ENCODE data around the gene MAN1B1. TPM values are rescaled to one million over a fixed set of nuclear protein-coding genes. Genes with fewer than 3 reads are reported as not detected.

MAN1B1 gene
- total RNA-seq, 3 donors from 2014 or later (not counting 1 experiment from before 2014, with no cell fraction given): 75.1 to 99.4 (median 80.4) TPM

DNA sequence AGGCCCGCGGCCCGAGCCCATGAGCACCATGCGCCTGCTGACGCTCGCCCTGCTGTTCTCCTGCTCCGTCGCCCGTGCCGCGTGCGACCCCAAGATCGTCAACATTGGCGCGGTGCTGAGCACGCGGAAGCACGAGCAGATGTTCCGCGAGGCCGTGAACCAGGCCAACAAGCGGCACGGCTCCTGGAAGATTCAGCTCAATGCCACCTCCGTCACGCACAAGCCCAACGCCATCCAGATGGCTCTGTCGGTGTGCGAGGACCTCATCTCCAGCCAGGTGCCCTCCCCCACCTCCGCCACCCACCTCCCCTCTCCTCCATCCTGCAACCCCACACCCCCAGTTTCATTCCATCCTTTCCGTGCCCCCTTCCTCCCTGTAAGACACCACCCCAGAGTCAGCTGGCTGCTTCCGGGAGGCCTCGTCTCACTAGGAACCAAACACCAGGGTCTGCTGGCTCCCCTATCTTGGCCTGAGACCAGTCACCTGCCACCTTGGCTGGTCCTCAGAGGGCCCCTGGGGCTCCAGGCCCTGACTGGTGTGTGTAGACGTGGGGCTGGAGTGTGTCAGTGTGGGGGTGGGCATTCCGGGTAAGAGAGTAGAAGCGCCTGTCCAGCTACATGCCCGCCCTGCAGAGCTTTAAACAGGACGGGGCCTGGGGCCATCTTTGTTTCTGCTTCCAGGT is 52.8 kb downstream of the MAN1B1 start:
- no peaks in the 10 kb centered on the region for H3K9me3 Mint-ChIP-seq
- no peak overlapping the region for H3K4me3 Mint-ChIP-seq
- WGBS (ENCODE audit: insufficient coverage): 40% methylated on average over 37 of the region's 37 CpGs
- ATAC-seq: no peak
- DNase-seq: no peak
- intact Hi-C loops (cut with micrococcal nuclease): no loop called here
- TF ChIP-seq, protein P1, sequence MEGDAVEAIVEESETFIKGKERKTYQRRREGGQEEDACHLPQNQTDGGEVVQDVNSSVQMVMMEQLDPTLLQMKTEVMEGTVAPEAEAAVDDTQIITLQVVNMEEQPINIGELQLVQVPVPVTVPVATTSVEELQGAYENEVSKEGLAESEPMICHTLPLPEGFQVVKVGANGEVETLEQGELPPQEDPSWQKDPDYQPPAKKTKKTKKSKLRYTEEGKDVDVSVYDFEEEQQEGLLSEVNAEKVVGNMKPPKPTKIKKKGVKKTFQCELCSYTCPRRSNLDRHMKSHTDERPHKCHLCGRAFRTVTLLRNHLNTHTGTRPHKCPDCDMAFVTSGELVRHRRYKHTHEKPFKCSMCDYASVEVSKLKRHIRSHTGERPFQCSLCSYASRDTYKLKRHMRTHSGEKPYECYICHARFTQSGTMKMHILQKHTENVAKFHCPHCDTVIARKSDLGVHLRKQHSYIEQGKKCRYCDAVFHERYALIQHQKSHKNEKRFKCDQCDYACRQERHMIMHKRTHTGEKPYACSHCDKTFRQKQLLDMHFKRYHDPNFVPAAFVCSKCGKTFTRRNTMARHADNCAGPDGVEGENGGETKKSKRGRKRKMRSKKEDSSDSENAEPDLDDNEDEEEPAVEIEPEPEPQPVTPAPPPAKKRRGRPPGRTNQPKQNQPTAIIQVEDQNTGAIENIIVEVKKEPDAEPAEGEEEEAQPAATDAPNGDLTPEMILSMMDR (IDR thresholded peaks at IDR 0.05): no peak
- no peak overlapping the region for H3K27ac Mint-ChIP-seq
- no peaks in the 10 kb centered on the region for H3K9me3 ChIP-seq (ENCODE audit: control insufficient read depth, insufficient read depth, low read length)
- peaks cover 31% of the 10 kb centered on the region for H3K27me3 ChIP-seq (ENCODE audit: control insufficient read depth, insufficient read depth, low read length)
- H3K36me3 ChIP-seq (ENCODE audit: control insufficient read depth, insufficient read depth, low read length): no peaks in the 10 kb centered on the region
- peaks cover 15 to 31% of the 10 kb centered on the region in 2 donors for H3K27me3 Mint-ChIP-seq (ENCODE audit: low read depth in 2 of 2)
- H3K36me3 Mint-ChIP-seq: no peaks in the 10 kb centered on the region
- peaks cover 0 to 6% of the 10 kb centered on the region in 2 donors for H3K4me1 Mint-ChIP-seq
- H3K27ac ChIP-seq (ENCODE audit: low read length): no peak overlapping the region
- peaks cover 4% of the 10 kb centered on the region for H3K4me1 ChIP-seq (ENCODE audit: control insufficient read depth, insufficient read depth, low read length)
- H3K4me3 ChIP-seq (ENCODE audit: low read length): no peak overlapping the region

DNA sequence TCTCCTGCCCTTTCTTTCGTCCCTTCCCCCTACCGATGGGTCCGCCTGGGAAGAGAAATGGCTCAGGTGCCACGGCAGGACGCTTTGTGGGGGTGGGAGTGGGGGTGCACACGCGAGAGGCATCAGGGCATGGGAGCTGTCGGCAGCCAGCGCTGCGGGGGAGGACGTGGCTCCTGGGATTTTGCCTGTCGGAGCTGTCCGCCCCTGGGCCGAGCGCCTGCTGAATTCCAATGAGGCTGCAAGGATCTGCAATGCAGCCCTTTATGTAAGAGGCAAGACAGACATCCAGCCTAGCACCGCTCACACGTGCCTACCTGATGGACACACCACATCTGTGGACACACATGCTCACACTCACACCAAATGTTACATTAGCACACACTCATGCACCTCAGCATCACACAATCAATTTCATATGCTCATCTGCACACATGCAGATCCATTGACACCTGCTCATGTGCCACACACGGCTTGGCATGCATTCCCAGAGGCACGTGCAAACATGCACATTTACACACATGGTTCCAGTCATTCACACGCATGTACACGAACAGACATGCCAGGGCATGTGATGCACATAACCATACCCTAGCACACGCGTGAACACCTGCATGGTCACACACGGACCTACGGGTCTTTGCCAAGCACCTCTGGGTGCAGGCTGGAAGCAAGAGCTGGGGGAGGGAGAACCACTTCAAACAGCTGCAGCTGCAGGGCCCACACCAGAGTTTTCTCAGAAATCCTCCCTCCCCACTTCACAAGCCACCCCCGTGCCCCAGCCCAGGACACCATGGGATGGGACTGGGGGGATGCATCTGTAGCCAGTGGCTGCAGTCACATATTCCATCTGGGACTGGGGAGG is 53.6 kb downstream of the MAN1B1 start:
- Histone ChIP-seq H3K4me1 (ENCODE audit: control insufficient read depth, insufficient read depth, low read length) (peaks cover 4% of the 10 kb centered on the region), H3K9me3 (ENCODE audit: control insufficient read depth, insufficient read depth, low read length) (no peaks in the 10 kb centered on the region), H3K4me3 (ENCODE audit: low read length) (no peak overlapping the region), H3K27ac (ENCODE audit: low read length) (no peak overlapping the region), H3K36me3 (ENCODE audit: control insufficient read depth, insufficient read depth, low read length) (no peaks in the 10 kb centered on the region), H3K27me3 (ENCODE audit: control insufficient read depth, insufficient read depth, low read length) (peaks cover 31% of the 10 kb centered on the region)
- H3K27me3 Mint-ChIP-seq (ENCODE audit: low read depth in 2 of 2): peaks cover 15 to 31% of the 10 kb centered on the region in 2 donors
- H3K4me1 Mint-ChIP-seq: peaks cover 0 to 6% of the 10 kb centered on the region in 2 donors
- no peak overlapping the region for H3K27ac Mint-ChIP-seq
- intact Hi-C loops (cut with micrococcal nuclease): no loop called here
- DNase-seq: no peak
- no peak for ATAC-seq
- TF ChIP-seq, protein P1 (IDR thresholded peaks at IDR 0.05): no peak
- no peaks in the 10 kb centered on the region for H3K36me3 Mint-ChIP-seq
- WGBS (ENCODE audit: insufficient coverage): 70% methylated on average over 26 of the region's 26 CpGs
- H3K4me3 Mint-ChIP-seq: no peak overlapping the region
- no peaks in the 10 kb centered on the region for H3K9me3 Mint-ChIP-seq

DNA sequence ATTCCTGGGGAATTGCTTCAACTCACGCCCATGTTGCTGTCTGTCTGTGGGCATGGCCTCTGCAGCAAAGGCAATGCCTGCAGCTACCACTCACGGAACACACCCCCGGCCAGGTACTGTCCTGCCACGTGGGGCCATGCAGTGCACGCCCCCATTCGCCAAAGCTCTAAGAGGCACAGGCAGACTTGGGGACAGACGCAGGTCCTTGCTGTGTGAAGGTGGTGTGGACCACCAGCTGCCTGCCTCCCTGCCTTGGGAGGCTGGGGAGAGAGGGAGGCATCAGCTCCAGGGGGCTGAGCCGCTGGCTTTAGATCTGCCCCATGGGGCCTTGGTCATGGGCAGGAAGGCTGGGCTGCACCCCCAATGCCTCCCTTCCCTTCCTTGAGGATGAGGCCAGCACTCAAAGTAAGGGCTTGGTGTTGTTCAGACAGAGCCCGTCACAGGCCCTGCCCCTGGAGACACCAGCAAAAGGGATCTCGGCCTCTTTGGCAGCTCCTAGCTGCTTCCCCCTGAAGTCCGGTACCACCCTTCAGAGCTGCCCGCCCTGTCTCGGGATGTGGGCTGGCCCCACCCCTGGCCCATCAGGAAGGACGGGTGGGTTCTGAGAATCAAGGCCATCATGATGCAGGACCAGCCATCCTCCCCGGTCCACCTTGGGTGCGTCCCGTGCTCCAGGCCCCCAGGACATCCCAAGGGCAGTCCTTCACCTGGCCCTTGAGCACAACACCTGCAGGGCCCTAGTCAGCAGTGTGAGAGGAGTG is 54.4 kb downstream of the MAN1B1 start:
- Mint-ChIP-seq H3K4me1 (peaks cover 0 to 6% of the 10 kb centered on the region in 2 donors), H3K27me3 (ENCODE audit: low read depth in 2 of 2) (peaks cover 8 to 27% of the 10 kb centered on the region in 2 donors)
- DNase-seq: no peak

More for the DNA sequence above, 54.4 kb downstream of the MAN1B1 start:
- WGBS (ENCODE audit: insufficient coverage): 78% methylated on average over 17 of the region's 17 CpGs
- ATAC-seq: peak in 1 of 3 donors; percentile 14
- no peak overlapping the region for H3K4me3 ChIP-seq (ENCODE audit: low read length)
- peaks cover 29% of the 10 kb centered on the region for H3K27me3 ChIP-seq (ENCODE audit: control insufficient read depth, insufficient read depth, low read length)
- TF ChIP-seq, protein P1 (IDR thresholded peaks at IDR 0.05): no peak
- intact Hi-C loops (cut with micrococcal nuclease): no loop called here
- H3K27ac ChIP-seq (ENCODE audit: low read length): no peak overlapping the region
- Mint-ChIP-seq H3K27ac (no peak overlapping the region), H3K36me3 (no peaks in the 10 kb centered on the region), H3K4me3 (no peak overlapping the region), H3K9me3 (no peaks in the 10 kb centered on the region)
- H3K36me3 ChIP-seq (ENCODE audit: control insufficient read depth, insufficient read depth, low read length): no peaks in the 10 kb centered on the region
- H3K9me3 ChIP-seq (ENCODE audit: control insufficient read depth, insufficient read depth, low read length): no peaks in the 10 kb centered on the region
- H3K4me1 ChIP-seq (ENCODE audit: control insufficient read depth, insufficient read depth, low read length): peaks cover 4% of the 10 kb centered on the region

Data from natural killer cell (primary cell).